ENCODE data around the gene HOXA9.

The HOXA9 gene

GRCh38 chr7:27165089-27165995 lies at the start of gene HOXA9:
HOXA9 (minus strand) TSS chr7:27165537; CDS start chr7:27165457, 80 bp downstream.
- ATAC-seq (no peak), DNase-seq (no peak)

GRCh38 chr7:27214239-27214950 lies 49.1 kb upstream of the HOXA9 start:
- ATAC-seq (no peak), DNase-seq (no peak)

GRCh38 chr7:27213433-27214238 lies 48.3 kb upstream of the HOXA9 start:
- no peak for DNase-seq
- no peak for ATAC-seq

GRCh38 chr7:27212497-27213432 lies 47.4 kb upstream of the HOXA9 start:
- DNase-seq (no peak), ATAC-seq (no peak)

- no peak for ATAC-seq
- DNase-seq: no peak
Observed at GRCh38 chr7:27211764-27212204, 46.4 kb upstream of the HOXA9 start.

- ATAC-seq (no peak), DNase-seq (no peak)
Observed at GRCh38 chr7:27211084-27211446, 45.7 kb upstream of the HOXA9 start.

- ATAC-seq: peak; percentile 44
Observed at GRCh38 chr7:27210441-27211083, 45.2 kb upstream of the HOXA9 start.

GRCh38 chr7:27209933-27210440 lies 44.6 kb upstream of the HOXA9 start:
- DNase-seq (no peak), ATAC-seq (no peak)

More at GRCh38 chr7:27210441-27211083, 45.2 kb upstream of the HOXA9 start:
- peak; percentile 60 for DNase-seq

- no peak for DNase-seq
- no peak for ATAC-seq
Observed at GRCh38 chr7:27208998-27209397, 43.7 kb upstream of the HOXA9 start.

GRCh38 chr7:27207348-27207985 lies 42.1 kb upstream of the HOXA9 start:
- DNase-seq: no peak
- ATAC-seq: no peak

- no peak for ATAC-seq
- DNase-seq: no peak
Observed at GRCh38 chr7:27205325-27206280, 40.3 kb upstream of the HOXA9 start.

GRCh38 chr7:27204851-27205322 lies 39.5 kb upstream of the HOXA9 start:
- ATAC-seq (no peak), DNase-seq (no peak)

GRCh38 chr7:27203964-27204594 lies 38.7 kb upstream of the HOXA9 start:
- ATAC-seq: no peak
- DNase-seq: no peak

GRCh38 chr7:27203365-27203953 lies 38.1 kb upstream of the HOXA9 start:
- DNase-seq: no peak
- no peak for ATAC-seq

- ATAC-seq: no peak
- no peak for DNase-seq
Observed at GRCh38 chr7:27202862-27203134, 37.5 kb upstream of the HOXA9 start.

GRCh38 chr7:27202018-27202861 lies 36.9 kb upstream of the HOXA9 start:
- ATAC-seq: no peak
- no peak for DNase-seq

- no peak for ATAC-seq
- no peak for DNase-seq
Observed at GRCh38 chr7:27201580-27202017, 36.3 kb upstream of the HOXA9 start.
